NCI-H2029 treated with DMSO at 0.1 percent for 48 hours (cell line): Measurements from ENCODE around the gene ZNF839.
A peak's percentile ranks its signal among the peaks of the same experiment; 100 is the strongest.
"Not testable (repeated sequence)": the region's sequence is repeated elsewhere in the genome, so short reads cannot be mapped to it uniquely, and the experiment has no call there.

Experiments used
- DNase-seq: peaks from one replicate; lab custom pipeline; 2025; lab: John Stamatoyannopoulos, UW

The ZNF839 gene

DNA sequence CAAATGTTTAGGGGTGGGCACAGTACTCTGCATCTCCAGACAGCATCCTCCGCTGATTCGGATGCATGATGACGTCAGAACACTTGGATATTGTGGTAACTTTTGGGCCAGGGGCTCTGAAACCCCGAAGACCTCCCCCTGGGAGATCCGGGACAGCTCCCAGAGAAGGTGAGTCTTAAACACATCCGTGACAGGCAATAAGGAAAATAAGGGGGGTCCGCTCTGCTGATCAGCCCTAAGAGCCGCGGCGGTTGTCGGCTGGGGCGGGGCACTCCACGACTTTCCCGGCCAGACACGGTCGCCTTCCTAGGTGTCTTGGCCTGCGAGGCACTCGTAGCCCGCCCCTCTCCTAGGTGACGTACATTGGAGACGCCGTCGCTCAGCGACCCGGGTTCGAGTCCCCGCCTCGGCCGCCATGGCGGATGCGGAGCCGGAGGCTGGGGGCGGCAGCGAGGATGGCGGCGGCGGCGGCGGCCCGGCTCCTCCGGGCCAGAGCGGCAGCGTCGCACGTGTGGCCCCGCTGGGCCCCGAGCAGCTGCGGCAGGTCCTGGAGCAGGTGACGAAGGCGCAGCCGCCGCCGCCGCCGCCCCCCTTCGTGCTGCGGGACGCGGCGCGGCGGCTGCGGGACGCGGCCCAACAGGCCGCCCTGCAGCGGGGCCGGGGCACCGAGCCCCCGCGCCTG lies at the start of gene ZNF839:
Gene ZNF839 (plus strand): TSS at position 396 of the 682 bp plus-strand sequence. CDS start 20 bp downstream, at position 416.
- DNase-seq = peak; percentile 7

DNA sequence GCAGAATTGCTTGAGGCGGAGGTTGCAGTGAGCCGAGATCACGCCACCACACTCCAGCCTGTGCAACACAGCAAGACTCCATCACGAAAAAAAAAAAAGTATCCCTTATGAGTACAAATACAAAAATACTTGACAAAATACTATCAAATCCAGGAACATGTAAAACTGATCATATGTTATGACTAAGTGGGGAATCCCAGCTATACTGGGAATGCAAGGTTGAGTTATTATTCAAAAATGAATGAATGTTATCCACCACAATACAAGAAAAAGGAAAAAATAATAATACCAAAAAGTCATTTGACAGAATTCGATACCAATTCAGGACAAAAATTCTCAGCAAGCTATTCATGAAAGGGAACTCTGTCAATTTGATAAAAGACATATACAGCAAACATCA lies 47.2 kb upstream of the ZNF839 start:
- DNase-seq = no peak

DNA sequence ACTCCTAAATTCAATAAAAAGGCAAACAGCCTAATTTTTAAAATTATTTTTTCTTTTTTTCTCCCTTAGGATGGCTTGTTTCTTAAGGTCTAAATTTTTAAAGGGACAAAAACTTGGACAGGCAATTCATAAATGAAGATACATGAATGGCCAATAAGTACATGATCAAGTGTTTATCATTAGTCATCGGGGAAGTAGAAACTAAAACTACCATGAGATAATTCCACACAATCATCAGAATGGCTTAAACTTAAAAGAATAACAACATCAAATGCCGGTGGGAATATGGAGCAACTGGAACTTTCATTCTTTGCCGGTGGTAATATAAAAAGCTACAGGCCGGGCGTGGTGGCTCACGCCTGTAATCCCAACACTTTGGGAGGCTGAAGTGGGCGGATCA lies 43.7 kb upstream of the ZNF839 start:
- DNase-seq = no peak

DNA sequence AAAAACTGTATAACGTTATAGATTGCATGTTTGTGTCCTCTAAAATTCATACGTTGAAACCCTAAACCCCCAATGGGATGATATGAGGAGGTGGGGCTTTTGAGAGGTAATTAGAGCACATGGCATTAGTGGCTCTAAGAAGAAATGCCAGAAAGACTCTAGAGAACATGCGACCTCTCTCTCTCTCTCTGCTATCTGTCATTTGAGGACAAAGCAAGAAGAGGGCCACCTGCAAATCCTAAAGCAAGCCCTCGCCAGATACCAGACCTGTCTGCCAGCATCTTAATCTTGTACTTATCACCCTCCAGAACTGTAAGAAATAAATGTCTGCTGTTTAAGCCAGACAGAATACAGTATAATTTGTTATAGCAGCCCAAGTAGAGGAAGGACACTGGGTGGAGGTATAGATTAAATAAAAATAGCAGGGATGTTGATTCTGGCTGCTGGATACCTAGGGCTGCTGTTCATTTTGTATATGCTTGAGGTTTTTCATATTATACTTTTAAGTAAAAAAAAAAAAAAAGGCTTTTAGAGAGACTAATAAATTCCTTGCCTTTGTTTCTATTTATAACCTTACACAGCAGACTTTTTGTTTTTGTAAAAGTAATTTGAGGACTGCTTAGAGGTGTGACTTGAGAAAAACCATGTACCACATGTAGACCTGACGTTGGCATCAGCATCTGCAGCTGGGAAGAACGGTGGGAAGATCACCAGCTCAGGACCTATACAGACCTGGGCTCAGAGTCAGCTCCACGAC lies 41.5 kb upstream of the ZNF839 start:
- no peak for DNase-seq

DNA sequence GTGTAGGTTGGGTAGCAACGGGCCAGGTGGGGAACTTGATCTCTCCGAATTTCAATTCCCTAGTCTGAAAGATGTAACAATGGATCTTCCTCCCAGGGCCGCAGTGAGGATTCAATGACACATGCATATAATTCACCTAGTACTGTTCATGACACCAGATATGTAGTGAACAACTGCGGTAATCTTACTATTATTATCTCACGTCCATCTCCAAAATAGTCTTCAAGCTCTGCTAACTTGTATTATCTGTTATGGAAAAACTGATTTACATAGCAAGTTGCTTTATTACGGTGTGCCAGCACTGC lies 41.0 kb upstream of the ZNF839 start:
- DNase-seq = no peak

DNA sequence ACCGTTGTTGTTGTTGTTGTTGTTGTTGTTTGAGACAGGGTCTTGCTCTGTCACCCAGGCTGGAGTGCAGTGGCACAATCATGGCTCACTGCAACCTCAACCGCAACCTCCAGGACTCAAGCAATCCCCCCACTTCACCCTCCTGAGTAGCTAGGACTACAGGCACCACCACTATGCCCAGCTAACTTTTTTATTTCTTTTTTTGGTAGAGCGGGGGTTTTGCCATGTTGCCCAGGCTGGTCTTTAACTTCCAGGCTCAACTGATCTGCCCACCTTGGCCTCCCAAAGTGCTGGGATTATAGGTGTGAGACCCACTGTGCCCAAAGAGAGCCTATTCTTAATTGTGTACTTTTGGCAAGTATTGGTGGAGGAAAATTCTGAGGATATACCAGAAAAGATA lies 40.3 kb upstream of the ZNF839 start:
- DNase-seq = no peak

DNA sequence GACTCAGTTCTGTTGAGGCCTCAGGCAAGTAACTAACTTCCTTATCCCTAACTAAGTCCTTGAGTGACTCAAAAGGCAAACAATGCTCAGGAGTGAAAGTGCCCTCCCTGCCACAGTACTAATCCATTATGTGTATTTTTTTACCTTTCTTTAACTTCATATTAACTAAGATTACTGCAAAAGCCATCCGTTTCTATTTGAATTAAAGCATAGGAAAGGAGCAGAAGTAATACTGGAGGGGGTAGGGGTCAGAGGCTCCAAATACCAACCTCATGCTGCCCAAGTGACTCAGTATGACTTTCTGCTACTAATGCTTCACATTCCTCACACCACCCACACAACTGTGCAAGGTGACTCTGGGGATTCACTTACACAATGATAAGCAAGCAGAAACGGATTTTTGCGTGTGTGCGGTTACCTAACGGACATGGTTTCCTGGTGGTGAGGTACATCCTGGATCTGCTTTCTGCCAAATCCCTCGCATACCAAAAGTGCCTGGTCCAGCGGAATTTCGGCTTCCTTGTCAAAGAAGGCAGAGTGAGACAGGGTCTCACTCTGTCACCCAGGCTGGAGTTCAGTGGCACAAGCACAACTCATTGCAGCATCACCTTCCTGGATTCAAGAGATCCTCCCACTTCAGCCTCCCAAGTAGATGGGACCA lies 39.7 kb upstream of the ZNF839 start:
- no peak for DNase-seq

DNA sequence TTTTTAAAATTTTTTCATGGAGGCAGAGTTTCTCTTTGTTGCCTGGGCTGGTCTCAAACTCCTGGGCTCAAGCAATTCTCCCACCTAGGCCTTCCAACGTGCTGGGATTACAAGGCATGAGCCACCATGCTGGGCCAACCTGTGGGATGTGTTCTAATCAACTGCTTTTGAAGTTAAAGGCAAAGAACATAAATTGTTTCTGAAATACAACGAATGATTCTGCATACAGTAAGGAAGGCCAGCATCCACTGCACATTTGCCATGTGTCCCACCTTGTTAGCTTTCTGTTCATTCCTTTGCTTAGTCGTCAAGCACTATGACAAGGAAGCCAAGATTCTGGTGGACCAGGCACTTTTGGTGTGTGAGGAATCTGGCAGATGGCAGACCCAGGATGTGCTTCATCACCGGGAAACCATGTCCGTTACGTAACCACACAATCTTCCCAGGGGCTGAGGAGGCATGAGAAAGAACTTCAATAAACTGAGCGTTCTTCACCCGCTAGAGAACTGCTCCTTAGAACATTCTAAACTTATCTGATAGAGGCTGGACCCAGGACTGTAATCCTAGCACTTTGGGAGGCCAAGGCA lies 39.1 kb upstream of the ZNF839 start:
- no peak for DNase-seq

DNA sequence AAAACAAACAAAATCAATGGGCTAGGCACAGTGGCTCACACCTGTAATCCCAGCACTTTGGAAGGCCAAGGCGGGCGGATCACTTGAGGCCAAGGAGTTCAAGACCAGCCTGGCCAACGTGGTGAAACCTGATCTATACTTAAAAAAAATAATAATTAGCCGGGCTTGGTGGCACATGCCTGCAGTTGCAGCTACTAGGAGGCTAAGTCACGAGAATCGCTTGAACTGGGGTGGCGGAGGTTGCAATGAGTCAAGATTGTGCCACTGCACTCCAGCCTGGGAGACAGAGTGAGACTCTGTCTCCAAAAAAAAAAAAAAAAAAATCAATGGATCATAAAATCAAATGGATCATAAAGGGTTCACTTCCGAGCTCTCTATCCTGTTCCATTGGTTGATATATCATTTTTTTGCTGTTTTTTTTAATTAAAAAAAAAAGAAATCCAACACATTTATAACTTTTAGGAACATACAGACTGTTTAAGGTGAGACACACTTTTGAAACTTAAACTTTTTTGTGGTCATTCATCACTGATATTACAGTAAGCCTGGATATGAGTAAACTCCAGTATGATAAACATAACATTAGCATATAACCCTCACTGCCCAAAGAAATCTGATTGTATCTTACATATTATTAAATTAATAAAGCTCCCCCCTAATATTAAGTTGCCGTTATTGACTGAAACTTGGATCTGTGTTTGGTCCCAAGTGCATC lies 36.6 kb upstream of the ZNF839 start:
- DNase-seq = no peak

DNA sequence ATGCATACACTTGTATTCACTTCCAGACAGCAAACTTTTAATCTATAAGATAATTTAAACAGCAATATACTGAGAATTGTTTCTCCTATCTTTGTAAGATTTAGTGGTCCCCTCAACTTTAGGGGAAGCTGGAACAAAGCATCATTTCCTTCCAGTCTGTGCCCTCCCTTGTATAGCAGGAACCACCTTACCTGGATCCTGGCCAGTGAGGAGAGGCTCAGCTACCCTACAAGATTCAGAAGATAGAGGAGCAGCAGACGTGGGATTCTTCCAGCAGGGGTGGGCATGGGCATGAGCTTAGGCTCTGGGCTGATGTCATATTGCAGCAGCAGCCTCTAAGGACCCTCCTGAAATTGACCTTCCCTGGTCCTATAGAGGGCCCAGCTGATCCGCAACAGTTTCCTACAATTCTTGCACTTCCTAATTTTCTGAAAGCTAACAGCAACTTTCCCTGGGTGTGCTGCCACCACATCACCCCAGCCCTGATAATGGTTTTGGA lies 35.9 kb upstream of the ZNF839 start:
- no peak for DNase-seq

DNA sequence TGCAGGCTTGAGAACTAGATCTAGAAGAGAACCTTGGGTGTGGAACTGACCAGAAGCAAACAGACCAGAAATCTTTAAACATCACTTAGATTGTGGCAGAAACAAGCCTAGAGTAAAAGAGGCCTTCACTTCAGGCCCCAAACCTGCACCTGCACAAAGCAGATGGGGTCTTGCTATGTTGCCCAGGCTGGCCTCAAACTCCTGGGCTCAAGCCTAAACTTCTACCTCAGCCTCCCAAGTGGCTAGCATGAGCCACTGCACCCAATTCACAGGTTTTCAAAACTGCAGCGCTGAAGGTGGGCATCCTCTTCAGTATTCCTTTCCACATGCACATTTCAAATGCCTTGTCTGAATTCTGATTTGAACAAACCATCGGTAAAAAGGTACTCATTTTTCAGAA lies 34.4 kb upstream of the ZNF839 start:
- no peak for DNase-seq

DNA sequence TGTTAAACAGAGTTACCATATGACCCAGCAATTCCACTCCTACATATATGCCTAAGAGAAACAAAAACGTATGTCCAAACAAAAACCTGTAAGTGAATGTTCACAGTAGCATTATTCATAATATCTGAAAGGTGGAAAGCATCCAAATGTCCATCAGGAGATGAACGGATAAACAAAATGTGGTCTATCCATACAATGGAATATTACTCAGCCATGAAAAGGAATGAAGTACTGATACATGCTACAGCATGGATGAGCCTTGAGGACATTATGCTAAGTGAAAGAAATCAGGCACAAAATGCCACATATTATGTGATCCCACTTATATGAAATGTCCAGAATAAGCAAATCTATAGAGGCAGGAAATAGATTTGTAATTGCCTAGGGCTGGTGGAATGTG lies 31.4 kb upstream of the ZNF839 start:
- no peak for DNase-seq

DNA sequence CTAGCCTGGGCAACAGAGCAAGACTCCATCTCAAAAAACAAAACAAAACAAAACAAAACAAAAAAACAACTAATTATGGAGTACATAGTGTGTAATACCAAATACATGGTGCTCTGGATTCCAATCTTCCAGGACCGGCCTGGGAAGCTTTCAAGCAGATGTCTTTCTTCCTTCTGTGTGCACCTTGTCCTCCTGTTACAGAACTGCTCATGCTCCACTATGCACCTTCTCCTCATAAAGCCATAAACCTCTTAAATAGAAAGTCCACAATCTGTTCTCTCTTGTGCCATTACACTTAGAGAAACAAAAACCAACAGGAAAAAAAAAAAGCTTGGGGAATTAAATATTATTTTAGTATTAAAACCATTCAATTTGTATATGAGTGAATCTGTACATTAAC lies 27.1 kb upstream of the ZNF839 start:
- DNase-seq = no peak

DNA sequence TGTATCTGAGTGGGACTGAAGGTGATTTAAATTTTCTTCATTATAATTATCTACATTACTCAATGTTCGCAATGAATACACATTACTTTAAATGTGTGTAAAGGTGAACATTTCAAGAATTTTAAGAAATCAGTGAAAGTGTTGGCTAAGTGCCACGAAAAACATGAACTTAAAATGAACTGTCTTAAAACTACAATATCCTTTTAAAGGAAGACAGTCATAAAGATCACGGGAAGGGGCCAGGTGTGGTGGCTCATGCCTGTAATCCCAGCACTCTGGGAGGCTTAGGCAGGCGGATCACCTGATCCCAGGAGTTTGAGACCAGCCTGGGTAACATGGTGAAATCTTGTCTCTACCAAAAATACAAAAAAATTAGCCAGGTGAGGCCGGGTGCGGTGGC lies 25.8 kb upstream of the ZNF839 start:
- DNase-seq = no peak

DNA sequence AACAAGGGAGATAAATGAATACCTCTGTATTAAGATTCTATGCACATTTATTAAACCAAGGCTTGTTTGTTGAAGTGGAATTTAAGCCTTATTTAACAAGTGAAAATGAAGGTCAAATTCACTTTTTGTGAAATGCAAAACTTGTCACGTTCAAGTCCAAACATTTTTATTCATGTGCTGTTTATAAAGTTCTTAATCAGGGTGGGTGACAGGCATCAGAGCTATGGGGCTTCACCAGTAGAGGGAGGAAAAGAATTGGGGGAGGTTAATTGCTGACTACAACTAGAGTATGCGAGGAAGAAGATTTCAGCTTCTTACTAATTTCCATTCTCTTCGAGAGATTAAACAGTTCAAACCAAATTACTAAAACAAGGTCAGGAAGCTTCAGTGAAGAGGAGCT lies 24.3 kb upstream of the ZNF839 start:
- no peak for DNase-seq

DNA sequence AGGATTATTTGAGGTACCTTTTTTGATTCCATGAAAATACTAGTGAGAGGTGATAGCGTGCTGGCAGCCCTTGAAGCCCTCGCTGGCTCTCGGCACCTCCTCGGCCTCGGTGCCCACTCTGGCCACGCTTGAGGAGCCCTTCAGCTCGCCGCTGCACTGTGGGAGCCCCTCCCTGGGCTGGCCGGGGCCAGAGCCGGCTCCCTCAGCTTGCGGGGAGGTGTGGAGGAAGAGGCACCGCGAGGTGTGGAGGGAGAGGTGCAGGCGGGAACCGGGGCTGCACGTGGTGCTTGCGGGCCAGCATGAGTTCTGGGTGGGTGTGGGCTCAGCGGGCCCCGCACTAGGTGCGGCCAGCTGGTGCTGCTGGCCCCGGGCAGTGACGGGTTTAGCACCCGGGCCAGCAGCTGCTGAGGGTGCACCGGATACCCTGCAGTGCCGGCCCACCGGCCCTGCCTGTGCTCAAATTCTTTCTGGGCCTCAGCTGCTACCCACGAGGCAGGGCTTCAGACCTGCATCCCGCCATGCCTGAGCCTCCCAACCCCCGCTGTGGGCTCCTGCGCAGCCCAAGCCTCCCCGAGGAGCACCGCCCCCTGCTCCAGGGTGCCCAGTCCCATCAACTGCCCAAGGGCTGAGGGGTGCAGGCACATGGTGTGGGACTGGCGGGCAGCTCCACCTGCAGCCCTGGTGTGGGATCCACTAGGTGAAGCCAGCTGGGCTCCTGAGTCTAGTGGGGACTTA lies 21.9 kb upstream of the ZNF839 start:
- DNase-seq = no peak

DNA sequence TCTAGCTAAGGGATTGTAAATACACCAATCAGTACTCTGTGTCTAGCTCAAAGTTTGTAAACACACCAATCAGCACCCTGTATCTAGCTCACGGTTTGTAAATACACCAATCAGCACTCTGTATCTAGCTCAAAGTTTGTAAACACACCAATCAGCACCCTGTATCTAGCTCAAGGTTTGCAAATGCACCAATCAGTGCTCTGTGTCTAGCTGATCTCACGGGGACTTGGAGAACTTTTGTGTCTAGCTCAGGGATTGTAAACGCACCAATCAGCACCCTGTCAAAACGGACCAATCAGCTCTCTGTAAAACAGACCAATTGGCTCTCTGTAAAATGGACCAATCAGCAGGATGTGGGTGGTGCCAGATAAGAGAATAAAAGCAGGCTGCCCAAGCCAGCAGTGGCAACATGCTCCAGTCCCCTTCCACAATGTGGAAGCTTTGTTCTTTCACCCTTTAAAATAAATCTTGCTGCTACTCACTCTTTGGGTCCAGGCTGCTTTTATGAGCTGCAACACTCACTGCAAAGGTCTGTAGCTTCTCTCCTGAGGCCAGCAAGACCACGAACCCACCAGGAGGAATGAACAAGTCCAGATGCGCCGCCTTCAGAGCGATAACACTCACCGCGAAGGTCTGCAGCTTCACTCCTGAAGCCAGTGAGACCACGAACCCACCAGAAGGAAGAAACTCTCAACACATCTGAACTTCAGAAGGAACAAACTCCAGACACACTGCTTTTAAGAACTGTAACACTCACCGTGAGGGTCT lies 21.1 kb upstream of the ZNF839 start:
- not testable (repeated sequence) for DNase-seq

DNA sequence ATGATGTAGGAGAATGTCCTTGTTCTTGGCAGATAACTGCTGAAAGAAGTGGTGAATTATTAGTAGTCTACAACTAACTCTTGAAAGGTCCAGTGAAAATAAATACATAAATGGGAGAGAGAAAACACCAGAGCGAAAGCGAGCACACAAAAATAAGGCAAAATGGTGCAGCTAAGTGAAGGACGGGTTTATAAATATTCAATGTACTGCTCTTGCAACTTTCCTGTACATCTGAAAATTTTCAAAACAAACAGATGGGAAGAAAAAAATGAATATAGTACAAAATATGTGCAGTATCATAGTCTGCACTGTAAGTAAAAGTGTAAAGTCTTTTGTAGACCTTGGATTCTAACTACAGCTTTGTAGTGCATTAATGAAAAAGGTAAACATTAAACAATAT lies 15.9 kb upstream of the ZNF839 start:
- DNase-seq = no peak

DNA sequence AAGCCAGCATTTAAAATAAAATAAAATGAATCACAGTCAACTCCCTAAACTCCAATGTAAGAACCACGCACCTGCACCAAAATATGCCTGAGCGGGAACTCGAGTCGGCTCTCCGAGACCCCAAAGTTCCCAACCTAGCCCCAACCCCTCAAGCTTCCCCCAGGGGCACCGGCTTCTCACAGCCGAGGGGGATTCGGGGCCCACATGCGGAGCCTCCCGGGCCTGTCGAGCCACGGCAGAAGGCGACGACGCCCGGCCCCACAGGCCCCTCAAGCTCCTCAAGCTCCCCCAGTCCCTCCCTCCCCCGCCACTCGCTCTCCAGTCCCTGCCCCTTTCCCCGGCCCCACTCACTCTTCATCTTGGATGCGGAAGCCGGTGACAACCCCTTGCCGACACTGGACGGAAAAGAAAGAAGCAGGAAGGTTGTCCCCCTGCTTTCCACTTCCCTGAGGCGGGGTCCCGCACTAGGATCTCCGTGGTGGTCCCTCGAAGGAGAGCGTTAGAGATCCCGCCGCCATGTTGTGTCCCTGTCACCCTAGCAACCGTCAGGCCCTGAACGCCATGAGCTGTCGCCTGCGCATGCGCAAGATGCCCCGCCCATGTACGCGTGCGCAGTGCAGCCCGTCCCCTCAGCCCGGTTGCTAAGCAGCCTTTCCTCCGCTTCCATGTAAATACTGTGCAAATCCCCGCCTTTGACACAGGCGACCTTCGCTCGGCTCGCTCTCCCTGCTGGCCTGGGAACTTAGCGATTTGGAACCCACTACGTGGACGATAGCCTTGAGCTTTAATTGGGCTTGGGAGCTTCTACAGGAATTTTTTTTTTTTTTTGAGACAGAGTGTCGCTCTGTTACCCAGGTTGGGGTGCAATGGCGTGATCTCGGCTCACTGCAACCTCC lies 14.7 kb upstream of the ZNF839 start, which contains the start of gene MOK:
Gene MOK (minus strand): TSS at position 554 of the 896 bp plus-strand sequence. CDS start 196 bp downstream, at position 358.
- DNase-seq = peak; percentile 49
